ENCODE measurements around the gene IQSEC1. TPM values are rescaled to one million over a fixed set of nuclear protein-coding genes. Genes with fewer than 3 reads are reported as not detected.

IQSEC1 gene
- total RNA-seq, 1 donor from 2014 or later, result 82.3 TPM

DNA sequence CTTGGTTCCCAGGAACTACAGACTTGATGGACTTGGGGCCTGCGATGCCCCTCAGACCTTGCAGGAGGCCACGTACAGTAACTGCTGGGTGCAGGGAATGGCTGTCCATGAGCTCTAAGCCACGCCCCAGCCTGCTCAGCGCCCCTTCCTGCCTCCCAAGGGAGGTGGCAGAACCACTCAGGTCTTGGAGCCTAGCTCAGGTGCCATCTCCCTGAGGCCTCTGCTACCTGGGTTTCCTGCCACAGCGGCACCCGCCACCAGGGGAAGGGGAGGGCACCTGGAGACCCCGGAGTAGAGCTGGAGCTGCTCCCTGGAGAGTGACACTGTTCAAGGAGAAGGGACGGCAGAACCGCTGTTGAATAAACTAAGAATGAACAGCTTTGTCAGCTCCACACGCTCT, 154.0 kb downstream of the IQSEC1 start:
- no peak for DNase-seq
- H3K27me3 ChIP-seq (ENCODE audit: low read depth), result no peaks in the 10 kb centered on the region
- H3K36me3 ChIP-seq, result peaks cover 100% of the 10 kb centered on the region
- H3K27ac ChIP-seq, result no peak overlapping the region
- H3K4me3 ChIP-seq, result no peak overlapping the region
- peaks cover 9% of the 10 kb centered on the region for H3K4me1 ChIP-seq
- TF ChIP-seq, protein P1, sequence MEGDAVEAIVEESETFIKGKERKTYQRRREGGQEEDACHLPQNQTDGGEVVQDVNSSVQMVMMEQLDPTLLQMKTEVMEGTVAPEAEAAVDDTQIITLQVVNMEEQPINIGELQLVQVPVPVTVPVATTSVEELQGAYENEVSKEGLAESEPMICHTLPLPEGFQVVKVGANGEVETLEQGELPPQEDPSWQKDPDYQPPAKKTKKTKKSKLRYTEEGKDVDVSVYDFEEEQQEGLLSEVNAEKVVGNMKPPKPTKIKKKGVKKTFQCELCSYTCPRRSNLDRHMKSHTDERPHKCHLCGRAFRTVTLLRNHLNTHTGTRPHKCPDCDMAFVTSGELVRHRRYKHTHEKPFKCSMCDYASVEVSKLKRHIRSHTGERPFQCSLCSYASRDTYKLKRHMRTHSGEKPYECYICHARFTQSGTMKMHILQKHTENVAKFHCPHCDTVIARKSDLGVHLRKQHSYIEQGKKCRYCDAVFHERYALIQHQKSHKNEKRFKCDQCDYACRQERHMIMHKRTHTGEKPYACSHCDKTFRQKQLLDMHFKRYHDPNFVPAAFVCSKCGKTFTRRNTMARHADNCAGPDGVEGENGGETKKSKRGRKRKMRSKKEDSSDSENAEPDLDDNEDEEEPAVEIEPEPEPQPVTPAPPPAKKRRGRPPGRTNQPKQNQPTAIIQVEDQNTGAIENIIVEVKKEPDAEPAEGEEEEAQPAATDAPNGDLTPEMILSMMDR (IDR thresholded peaks at IDR 0.05), result no peak
- intact Hi-C loops (cut with DNase I), result no loop called here
- no peak for ATAC-seq
- H3K9me3 ChIP-seq, result no peaks in the 10 kb centered on the region

DNA sequence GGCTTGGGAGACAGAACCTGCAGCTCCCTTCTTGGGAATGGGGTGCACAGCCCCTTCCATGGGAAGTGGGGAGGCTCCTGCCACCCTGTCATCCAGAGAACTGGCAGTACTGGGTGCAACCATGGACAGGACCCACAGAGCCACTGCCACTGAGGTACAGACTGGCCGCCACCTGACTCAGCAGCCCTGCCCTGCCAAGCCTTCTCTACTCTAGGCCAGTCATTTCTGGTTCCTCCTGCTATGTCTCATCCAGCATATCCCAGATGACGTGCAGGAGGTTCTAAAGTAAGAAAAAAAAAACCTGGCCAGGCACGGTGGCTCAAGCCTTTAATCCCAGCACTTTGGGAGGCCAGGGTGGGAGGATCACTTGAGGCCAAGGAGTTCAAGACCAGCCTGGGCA, 155.0 kb downstream of the IQSEC1 start:
- TF ChIP-seq, protein P1 (IDR thresholded peaks at IDR 0.05), result no peak
- no peaks in the 10 kb centered on the region for H3K4me1 ChIP-seq
- DNase-seq, result no peak
- no peak for ATAC-seq
- H3K4me3 ChIP-seq, result no peak overlapping the region
- no peak overlapping the region for H3K27ac ChIP-seq
- H3K9me3 ChIP-seq, result no peaks in the 10 kb centered on the region
- H3K36me3 ChIP-seq, result peaks cover 100% of the 10 kb centered on the region
- intact Hi-C loops (cut with DNase I), result no loop called here
- H3K27me3 ChIP-seq (ENCODE audit: low read depth), result no peaks in the 10 kb centered on the region

DNA sequence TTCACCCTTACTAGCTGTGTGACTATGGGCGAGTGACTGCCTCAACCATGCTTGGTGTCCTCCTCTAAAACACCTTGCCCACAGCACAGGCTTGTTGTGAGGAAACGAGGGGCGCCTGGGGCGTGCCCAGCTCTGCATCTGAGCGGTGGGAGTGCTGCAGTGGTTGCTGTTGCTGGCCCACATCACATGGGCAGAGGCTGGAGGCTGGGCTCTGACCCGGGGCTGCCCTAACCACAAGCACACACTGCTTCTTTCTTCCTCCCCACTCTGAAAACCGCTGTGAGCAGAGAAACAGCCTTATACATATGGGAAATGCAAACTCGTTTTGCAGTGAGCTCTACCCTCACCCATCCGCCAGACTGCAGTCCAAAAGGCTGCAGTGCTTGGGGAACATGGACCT, 157.1 kb downstream of the IQSEC1 start:
- peak; percentile 45 to 48 for ATAC-seq
- H3K27me3 ChIP-seq (ENCODE audit: low read depth), result no peaks in the 10 kb centered on the region
- no peak overlapping the region for H3K4me3 ChIP-seq
- TF ChIP-seq, protein P1 (IDR thresholded peaks at IDR 0.05), result no peak
- intact Hi-C loops (cut with DNase I), result no loop called here
- H3K36me3 ChIP-seq, result peaks cover 99% of the 10 kb centered on the region
- DNase-seq, result no peak
- H3K9me3 ChIP-seq, result no peaks in the 10 kb centered on the region
- no peaks in the 10 kb centered on the region for H3K4me1 ChIP-seq
- H3K27ac ChIP-seq, result no peak overlapping the region

DNA sequence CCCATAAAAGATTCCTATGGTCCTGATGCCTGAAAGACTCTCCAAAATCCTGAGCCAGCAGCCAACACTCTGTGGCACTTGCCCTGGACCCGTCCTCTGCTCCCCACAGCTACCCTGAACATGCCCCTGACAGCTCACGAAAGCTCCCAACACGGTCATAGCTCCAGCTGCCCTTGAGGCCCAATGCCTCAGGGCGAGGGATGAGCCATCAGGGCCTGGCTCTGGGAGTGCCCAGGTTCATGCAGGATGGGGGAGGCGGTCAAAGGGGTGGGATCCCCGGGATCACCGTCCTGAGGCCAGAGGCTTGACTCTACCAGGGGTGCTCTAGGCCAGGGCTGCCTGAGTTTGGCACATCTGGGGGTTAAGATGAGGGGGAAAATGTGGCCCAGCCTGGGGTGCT, 159.1 kb downstream of the IQSEC1 start:
- peaks cover 99% of the 10 kb centered on the region for H3K36me3 ChIP-seq
- H3K4me3 ChIP-seq, result no peak overlapping the region
- TF ChIP-seq, protein P1 (IDR thresholded peaks at IDR 0.05), result no peak
- no peaks in the 10 kb centered on the region for H3K4me1 ChIP-seq
- ATAC-seq (no peak), DNase-seq (no peak)
- H3K27ac ChIP-seq, result no peak overlapping the region
- no peaks in the 10 kb centered on the region for H3K9me3 ChIP-seq
- H3K27me3 ChIP-seq (ENCODE audit: low read depth), result no peaks in the 10 kb centered on the region
- intact Hi-C loops (cut with DNase I), result no loop called here

DNA sequence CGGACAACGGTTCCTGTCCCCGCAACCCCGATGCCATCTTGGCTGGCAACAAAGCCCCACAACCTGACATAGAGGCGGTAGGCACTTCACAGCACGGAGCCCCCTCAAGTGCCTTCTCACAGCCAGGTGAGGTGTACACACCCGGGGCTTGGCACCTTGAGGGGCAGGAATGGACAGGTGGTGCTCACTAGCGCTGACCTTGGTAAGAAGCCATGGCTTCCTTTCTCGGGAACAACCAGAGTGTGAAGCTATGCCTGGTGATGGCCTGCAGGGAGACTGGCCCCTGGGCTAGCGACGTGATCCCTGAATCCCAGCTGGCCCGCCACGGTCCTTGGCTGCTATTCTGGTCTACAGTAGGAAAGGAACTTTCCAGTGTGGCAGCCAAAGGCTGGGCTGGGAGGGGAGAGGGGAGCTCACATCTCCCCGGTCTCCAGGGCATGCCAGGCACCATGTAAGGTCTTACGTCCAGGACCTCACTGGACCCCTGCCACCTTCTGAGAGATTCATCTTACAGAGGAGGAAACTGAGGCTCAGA, 161.3 kb downstream of the IQSEC1 start:
- Histone ChIP-seq H3K27me3 (ENCODE audit: low read depth) (no peaks in the 10 kb centered on the region), H3K36me3 (peaks cover 99% of the 10 kb centered on the region), H3K4me3 (no peak overlapping the region), H3K4me1 (no peaks in the 10 kb centered on the region), H3K27ac (no peak overlapping the region), H3K9me3 (no peaks in the 10 kb centered on the region)
- DNase-seq (no peak), ATAC-seq (no peak)
- intact Hi-C loops (cut with DNase I), result no loop called here
- TF ChIP-seq, protein P1 (IDR thresholded peaks at IDR 0.05), result no peak

All from lower lobe of right lung (tissue), 2 donors.